Measurements from ENCODE around the gene FOSL2. TPM values are rescaled to one million over a fixed set of nuclear protein-coding genes. Genes with fewer than 3 reads are reported as not detected.

The FOSL2 gene
- total and polyA plus RNA-seq, 10 donors = 3.2 to 134 (median 91.2) TPM

GRCh38 chr2:28434600-28434989, 41.9 kb downstream of the FOSL2 start:
- WGBS, 5 donors = 63 to 81% (median 75%) methylated on average over 2 to 5 of the region's 5 CpGs

GRCh38 chr2:28435241-28435640, 42.6 kb downstream of the FOSL2 start:
- intact Hi-C loops (cut with DNase I; ENCODE audit: low total_unique reads) = no loop called here
- 39 to 59% (median 43%) methylated on average over 4 of the region's 4 CpGs for WGBS, 5 donors

More at GRCh38 chr2:28434600-28434989, 41.9 kb downstream of the FOSL2 start:
- DNase-seq = peak; percentile 34
- intact Hi-C loops (cut with DNase I; ENCODE audit: low total_unique reads) = no loop called here
- peaks cover 0 to 35% (median 0%) of the 10 kb centered on the region in 6 donors for H3K4me1 ChIP-seq
- TF ChIP-seq POLR2A (IDR thresholded peaks at IDR 0.05) (no peak), CTCF (IDR thresholded peaks at IDR 0.05 in 8 of 11, conservative IDR thresholded peaks at IDR 0.05 in 3 of 11) (no peak), POLR2AphosphoS5 (IDR thresholded peaks at IDR 0.05) (no peak)
- peaks cover 0 to 6% (median 0%) of the 10 kb centered on the region in 8 donors for H3K9me3 ChIP-seq
- no peaks in the 10 kb centered on the region for H3K27me3 ChIP-seq (replicated peaks in 1 of 7)
- no peaks in the 10 kb centered on the region for H3K36me3 ChIP-seq
- H3K4me3 ChIP-seq = no peak overlapping the region
- H3K27ac ChIP-seq = no peak overlapping the region

GRCh38 chr2:28435814-28436351, 43.2 kb downstream of the FOSL2 start:
- no peaks in the 10 kb centered on the region for H3K27me3 ChIP-seq (replicated peaks in 1 of 7)
- DNase-seq = peak; percentile 54
- TF ChIP-seq POLR2A (IDR thresholded peaks at IDR 0.05) (no peak), POLR2AphosphoS5 (IDR thresholded peaks at IDR 0.05) (no peak), CTCF (IDR thresholded peaks at IDR 0.05 in 8 of 11, conservative IDR thresholded peaks at IDR 0.05 in 3 of 11) (no peak)
- intact Hi-C loops (cut with DNase I; ENCODE audit: low total_unique reads) = no loop called here
- no peak overlapping the region for H3K4me3 ChIP-seq
- peaks cover 0 to 24% (median 0%) of the 10 kb centered on the region in 6 donors for H3K4me1 ChIP-seq
- H3K27ac ChIP-seq = no peak overlapping the region
- no peaks in the 10 kb centered on the region for H3K36me3 ChIP-seq
- H3K9me3 ChIP-seq = peaks cover 0 to 6% (median 0%) of the 10 kb centered on the region in 8 donors
- WGBS, 5 donors = 89 to 97% (median 92%) methylated on average over 4 of the region's 4 CpGs

More at GRCh38 chr2:28435241-28435640, 42.6 kb downstream of the FOSL2 start:
- Histone ChIP-seq H3K4me3 (no peak overlapping the region), H3K36me3 (no peaks in the 10 kb centered on the region), H3K9me3 (peaks cover 0 to 6% (median 0%) of the 10 kb centered on the region in 8 donors), H3K27ac (no peak overlapping the region), H3K4me1 (peaks cover 0 to 30% (median 0%) of the 10 kb centered on the region in 6 donors), H3K27me3 (replicated peaks in 1 of 7) (no peaks in the 10 kb centered on the region)
- no peak for DNase-seq
- TF ChIP-seq POLR2A (IDR thresholded peaks at IDR 0.05) (no peak), POLR2AphosphoS5 (IDR thresholded peaks at IDR 0.05) (no peak), CTCF (IDR thresholded peaks at IDR 0.05 in 8 of 11, conservative IDR thresholded peaks at IDR 0.05 in 3 of 11) (no peak)

GRCh38 chr2:28436525-28437051, 43.9 kb downstream of the FOSL2 start:
- intact Hi-C loops (cut with DNase I; ENCODE audit: low total_unique reads) = no loop called here
- peaks cover 0 to 17% (median 0%) of the 10 kb centered on the region in 6 donors for H3K4me1 ChIP-seq
- no peak overlapping the region for H3K27ac ChIP-seq
- H3K9me3 ChIP-seq = peaks cover 0 to 6% (median 0%) of the 10 kb centered on the region in 8 donors
- peak; percentile 74 for DNase-seq
- no peak overlapping the region for H3K4me3 ChIP-seq
- H3K36me3 ChIP-seq = no peaks in the 10 kb centered on the region
- H3K27me3 ChIP-seq (replicated peaks in 1 of 7) = no peaks in the 10 kb centered on the region
- 69 to 77% (median 72%) methylated on average over 9 to 17 of the region's 17 CpGs for WGBS, 5 donors
- TF ChIP-seq POLR2A (IDR thresholded peaks at IDR 0.05) (no peak), POLR2AphosphoS5 (IDR thresholded peaks at IDR 0.05) (no peak), CTCF (IDR thresholded peaks at IDR 0.05 in 8 of 11, conservative IDR thresholded peaks at IDR 0.05 in 3 of 11) (no peak)

Measured in spleen (tissue), 11 donors.